Measurements from ENCODE around the gene SOBP.

The SOBP gene

DNA sequence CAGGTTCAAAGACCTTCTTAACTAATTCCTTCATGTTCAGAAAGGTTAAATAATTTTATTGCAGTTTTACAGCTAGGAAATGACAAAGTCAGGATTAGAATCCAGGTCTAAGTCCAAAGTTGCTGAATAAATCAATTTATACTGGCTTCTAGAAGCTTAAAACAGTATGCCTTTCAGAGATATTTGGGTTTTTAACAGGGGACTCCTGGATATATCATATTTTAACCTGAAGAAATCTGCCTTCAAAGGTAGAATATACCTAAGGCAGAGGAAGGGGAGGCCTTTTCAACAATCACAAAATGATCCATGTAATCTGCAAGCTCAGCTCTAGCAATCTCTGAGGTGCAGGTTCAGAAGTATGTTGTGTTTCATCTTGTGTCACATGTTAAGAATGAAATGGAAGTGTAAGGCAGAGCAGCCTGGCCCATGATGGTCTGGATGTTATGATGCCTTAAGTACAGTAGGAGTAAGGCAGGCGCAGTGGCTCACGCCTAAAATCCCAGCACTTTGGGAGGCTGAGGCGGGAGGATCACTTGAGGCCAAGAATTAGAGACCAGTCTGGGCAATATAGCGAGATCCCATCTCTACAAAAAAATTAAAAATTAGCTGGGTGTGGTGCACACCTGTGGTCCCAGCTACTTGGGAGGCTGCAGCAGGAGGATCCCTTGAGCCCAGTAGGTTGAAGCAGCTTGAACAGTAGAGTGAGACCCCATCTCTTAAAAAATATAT, 123.9 kb downstream of the SOBP start:
- no peak for DNase-seq (ENCODE audit: low read depth in 2 of 3, low spot score in 1 of 3)

GRCh38 chr6:107614828-107615227, 124.9 kb downstream of the SOBP start:
- no peak for DNase-seq (ENCODE audit: low read depth in 2 of 3, low spot score in 1 of 3)

GRCh38 chr6:107616775-107617174, 126.9 kb downstream of the SOBP start:
- DNase-seq (ENCODE audit: low read depth in 2 of 3, low spot score in 1 of 3): no peak

- DNase-seq (ENCODE audit: low read depth in 2 of 3, low spot score in 1 of 3): no peak
Observed at GRCh38 chr6:107617341-107617932, 127.5 kb downstream of the SOBP start.

DNA sequence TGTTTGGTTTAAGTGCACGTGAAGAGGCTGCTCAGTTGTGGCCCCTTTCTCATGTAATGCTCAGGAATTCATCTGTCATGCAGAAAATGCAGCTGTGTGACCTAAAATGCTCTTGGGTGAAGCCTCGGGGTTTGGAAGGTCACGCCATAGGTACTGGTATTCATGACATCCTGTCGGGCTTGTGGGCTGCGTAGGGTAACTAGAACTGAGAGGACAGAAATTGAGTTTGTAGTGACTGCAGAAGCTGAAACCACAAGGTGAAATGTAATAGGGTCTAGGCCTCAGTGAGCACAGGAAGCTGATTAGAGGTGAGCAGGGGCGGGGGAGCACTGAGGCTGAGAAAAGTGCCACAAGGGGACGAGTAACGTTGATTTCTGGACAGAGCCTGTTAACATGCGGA, 128.8 kb downstream of the SOBP start:
- peak in 2 of 3 donors; percentile 8 to 15 for DNase-seq (ENCODE audit: low read depth in 2 of 3, low spot score in 1 of 3)

- no peak for DNase-seq (ENCODE audit: low read depth in 2 of 3, low spot score in 1 of 3)
Observed at GRCh38 chr6:107620732-107621131, 130.8 kb downstream of the SOBP start.

GRCh38 chr6:107621229-107621937, 131.5 kb downstream of the SOBP start:
- DNase-seq (ENCODE audit: low read depth in 2 of 3, low spot score in 1 of 3): no peak

DNA sequence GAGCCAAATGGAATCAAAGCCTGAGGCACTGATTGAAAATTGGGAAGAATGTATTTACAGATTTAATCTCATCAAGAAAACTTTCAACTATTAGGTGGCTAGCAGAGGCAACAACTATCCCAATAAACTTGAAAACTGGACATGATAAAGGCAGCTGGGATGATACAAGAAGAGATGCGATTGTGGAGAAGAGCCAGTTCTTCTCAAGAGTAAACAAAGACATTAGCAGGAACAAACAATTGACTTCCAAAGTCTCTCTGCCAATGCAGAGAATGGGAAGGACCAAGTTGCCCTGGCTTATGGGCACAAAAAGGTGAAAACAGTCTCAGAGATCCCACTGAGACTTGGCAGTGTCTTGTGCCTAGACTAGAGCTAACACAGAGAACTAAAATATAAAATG, 132.4 kb downstream of the SOBP start:
- DNase-seq (ENCODE audit: low read depth in 2 of 3, low spot score in 1 of 3): no peak

DNA sequence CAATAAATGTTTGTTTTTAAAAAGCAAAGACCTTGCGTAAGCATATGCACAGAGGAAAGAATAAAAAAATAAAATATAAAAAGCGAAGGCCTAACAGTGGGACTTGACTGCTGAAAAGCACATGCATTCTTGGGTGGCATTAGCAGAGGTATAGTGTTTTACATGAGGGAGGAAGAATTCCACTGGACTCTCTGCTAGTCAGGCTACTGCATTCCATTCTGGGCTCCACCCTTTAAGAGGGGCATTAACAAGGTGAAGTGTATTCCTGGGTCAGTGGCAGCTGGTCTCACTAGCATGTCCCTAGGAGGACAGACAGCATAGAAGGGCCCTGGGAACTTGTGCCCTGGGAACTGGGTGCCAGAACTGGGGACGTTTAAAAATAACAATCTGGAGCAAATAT, 134.1 kb downstream of the SOBP start:
- DNase-seq (ENCODE audit: low read depth in 2 of 3, low spot score in 1 of 3): no peak

DNA sequence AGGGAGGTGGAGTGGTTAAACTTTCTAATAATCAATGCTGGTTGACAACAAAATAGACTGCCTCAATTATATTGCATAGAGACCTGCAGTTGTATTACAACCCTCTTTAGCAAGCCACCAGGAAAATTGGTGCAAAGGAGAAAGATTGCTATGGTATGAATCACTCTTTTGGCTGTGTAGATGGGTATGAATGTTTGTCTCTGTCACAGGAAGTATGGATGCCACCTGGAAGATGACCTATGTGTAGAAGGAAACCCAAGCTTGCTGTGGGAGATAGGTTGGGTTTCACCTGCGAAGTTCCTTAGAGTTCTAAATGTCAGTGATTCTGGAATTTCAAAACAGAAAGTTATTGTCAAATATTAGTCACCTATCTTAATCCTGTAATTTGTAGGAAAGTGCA, 134.6 kb downstream of the SOBP start:
- DNase-seq (ENCODE audit: low read depth in 2 of 3, low spot score in 1 of 3): no peak

GRCh38 chr6:107625264-107625663, 135.3 kb downstream of the SOBP start:
- DNase-seq (ENCODE audit: low read depth in 2 of 3, low spot score in 1 of 3): no peak

DNA sequence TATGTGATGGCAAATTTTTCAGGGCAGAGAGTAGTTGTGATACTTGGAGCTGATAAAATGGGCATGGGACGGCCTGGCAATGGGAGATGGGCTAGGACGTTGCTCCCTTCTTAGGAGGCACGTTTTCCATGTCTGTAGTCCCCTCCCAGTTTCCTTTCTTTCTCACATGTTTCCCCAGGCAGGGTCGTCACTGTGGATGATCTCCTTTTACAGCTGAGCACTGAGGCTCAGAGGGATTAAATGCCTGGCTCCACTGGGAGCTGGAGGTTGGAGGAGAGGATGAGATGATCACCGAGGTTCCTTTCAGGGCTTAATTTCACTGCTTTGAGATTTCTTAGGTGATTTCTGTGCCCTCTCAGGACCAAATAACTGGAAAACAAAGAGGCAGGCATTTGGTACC, 136.7 kb downstream of the SOBP start:
- DNase-seq (ENCODE audit: low read depth in 2 of 3, low spot score in 1 of 3): no peak

GRCh38 chr6:107627969-107628368, 138.1 kb downstream of the SOBP start:
- DNase-seq (ENCODE audit: low read depth in 2 of 3, low spot score in 1 of 3): no peak

- DNase-seq (ENCODE audit: low read depth in 2 of 3, low spot score in 1 of 3): no peak
Observed at GRCh38 chr6:107628878-107629277, 139.0 kb downstream of the SOBP start.

DNA sequence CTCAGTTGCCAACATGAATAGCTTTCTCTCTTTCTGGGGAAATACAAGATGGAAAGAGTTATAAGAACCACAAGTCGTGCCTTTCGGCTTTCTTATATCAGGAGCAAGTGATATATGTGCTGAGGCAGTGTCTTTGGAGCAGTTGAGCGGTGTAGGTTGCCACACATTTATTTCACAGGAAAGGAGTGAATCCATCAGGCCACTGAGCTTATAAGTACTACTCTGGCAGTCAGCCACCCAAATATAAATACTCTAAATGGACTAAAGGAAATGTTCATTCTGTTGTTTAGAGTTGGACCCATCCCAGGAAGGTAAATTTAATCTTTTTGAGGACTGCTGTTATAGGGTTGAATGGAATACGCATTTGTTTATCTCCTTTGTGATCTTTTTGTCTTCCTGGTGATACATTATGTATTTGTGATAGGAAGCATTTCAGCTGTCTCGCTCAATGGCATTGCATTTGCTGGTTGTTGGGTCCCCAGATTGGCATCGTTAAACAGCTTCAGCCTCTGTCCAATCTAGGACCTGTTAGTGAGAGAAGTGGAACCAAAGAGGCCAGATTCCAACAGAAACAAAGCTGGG, 139.7 kb downstream of the SOBP start:
- DNase-seq (ENCODE audit: low read depth in 2 of 3, low spot score in 1 of 3): no peak

DNA sequence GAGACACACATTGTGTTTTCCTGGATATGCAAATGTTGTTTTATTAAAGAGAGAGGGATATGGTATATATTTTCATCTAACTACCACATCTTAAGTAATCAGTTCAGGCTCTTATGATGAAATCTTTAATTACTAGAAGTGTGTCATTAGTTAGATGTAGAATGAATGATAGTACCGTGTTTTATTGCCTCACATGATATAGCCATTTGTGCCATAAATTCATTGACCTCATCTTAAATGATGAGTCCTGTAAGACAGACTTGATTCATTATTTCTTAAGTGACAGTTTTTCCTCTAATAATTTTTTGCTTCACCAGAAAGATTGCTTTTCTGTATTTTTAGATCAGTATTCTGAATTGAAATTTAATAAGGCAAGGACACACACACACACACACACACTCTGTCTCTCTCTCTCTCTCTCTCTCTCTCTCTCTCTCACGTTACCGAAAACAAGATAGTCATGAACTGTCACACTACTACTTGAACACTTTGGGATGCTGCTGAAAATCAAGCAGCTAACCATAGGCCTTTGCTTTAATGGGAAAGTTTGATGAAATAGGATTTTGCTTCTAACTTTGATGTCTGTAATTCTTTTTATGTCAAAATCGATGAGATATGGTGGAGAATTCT, 140.5 kb downstream of the SOBP start:
- DNase-seq (ENCODE audit: low read depth in 2 of 3, low spot score in 1 of 3): no peak

DNA sequence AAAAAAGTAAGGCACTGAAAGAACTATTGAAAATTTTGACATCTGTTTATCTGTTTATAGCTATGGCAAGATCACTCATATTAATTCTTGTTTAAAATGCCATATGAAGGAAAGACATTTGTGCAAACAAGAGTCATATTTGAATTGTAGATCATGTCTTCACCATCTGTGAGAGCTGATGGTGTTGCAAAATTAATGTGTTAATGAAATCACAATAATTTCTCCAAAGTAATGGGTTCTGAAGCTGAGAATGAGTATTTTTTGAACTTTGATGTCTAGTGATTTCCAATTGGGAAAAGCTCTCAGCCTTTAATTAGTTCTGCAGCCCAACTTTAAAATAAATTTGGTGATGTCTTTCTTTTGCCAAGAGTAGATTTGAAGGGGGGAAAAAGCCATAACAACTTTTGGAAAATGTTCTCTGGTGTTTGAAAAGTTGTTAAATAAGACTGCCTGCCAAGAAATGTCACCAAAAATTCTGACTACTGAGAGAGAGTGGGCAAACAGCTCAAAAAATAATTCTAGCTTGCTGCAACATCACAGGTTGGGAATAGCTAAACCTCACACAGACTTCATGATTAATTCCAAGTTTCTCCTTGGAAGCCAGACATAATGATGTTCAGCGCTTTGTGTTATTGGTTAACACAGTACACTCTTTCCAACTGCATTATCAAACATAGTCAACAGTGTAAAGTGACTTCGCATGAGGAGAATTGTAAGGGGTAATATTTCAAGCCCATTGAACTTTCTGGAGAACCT, 142.6 kb downstream of the SOBP start:
- DNase-seq (ENCODE audit: low read depth in 2 of 3, low spot score in 1 of 3): no peak

DNA sequence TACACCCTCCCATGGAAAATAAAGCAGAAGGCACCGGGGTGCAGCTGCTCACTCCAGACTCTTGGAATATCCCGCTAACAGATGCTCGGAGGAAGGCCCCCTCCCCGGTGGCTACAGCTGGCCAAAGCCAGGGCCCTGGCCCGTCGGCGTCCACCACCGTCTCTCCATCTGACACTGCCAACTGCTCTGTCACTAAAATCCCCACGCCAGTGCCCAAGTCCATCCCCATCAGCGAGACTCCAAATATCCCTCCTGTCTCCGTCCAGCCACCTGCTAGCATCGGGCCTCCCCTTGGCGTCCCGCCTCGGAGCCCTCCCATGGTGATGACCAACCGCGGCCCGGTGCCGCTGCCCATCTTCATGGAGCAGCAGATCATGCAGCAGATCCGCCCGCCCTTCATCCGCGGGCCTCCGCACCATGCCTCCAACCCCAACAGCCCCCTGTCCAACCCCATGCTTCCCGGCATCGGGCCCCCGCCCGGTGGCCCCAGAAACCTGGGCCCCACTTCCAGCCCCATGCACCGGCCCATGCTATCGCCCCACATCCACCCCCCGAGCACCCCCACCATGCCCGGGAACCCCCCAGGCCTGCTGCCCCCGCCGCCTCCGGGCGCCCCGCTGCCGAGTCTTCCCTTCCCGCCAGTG, 143.9 kb downstream of the SOBP start:
- DNase-seq (ENCODE audit: low read depth in 2 of 3, low spot score in 1 of 3): no peak

- no peak for DNase-seq (ENCODE audit: low read depth in 2 of 3, low spot score in 1 of 3)
Observed at GRCh38 chr6:107634324-107635056, 144.6 kb downstream of the SOBP start.

DNA sequence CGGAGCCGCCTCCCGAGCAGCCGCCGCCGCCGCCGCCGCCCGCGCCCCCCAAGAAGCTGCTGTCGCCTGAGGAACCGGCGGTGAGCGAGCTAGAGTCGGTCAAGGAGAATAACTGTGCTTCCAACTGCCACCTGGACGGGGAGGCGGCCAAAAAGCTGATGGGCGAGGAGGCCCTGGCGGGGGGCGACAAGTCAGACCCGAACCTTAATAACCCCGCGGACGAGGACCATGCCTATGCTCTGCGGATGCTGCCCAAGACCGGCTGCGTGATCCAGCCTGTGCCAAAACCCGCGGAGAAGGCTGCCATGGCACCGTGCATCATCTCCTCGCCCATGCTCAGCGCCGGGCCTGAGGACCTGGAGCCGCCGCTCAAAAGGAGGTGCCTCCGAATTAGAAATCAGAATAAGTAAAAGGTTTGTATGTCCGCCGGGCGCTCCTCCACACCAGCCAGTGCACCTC, 145.2 kb downstream of the SOBP start:
- no peak for DNase-seq (ENCODE audit: low read depth in 2 of 3, low spot score in 1 of 3)

Data from stimulated activated CD4-positive, alpha-beta T cell treated with anti-CD3 and anti-CD28 coated beads, Interleukin-12 subunit alpha, Interleukin-12 subunit beta, amount 100 ng/mL, for 48 hours (primary cell).